ENCODE measurements around the gene ZNF579. TPM values are rescaled to one million over a fixed set of nuclear protein-coding genes. Genes with fewer than 3 reads are reported as not detected.

ZNF579 gene
- total and polyA plus RNA-seq, 10 of the 15 experiments (the other 5 are each of a cell fraction or from before 2014, with no cell fraction given), result 0.11 to 11.7 (median 1.5) TPM

- 98% methylated on average over 13 of the region's 27 CpGs for WGBS (ENCODE audit: insufficient coverage, insufficient replicate concordance, low lambda C conversion rate, missing lambda C conversion rate)
- ChIA-PET POLR2A (no interaction called here), RAD21 (ENCODE audit: unreplicated experiment) (no interaction called here), CTCF (no interaction called here), SMC1A (ENCODE audit: uncharacterized antibody, unreplicated experiment) (no interaction called here)
- in situ Hi-C loops (cut with MboI) (no loop called here), intact Hi-C loops (cut with micrococcal nuclease; ENCODE audit: unreplicated experiment) (no loop called here)
- Histone ChIP-seq H3K9ac (ENCODE audit: control insufficient read depth, insufficient read depth, low read length) (no peak overlapping the region), H3K36me3 (ENCODE audit: control insufficient read depth in 2 of 2, insufficient read depth in 2 of 2, low read length in 1 of 2) (peaks cover 12 to 16% of the 10 kb centered on the region in 2 experiments), H3K4me3 (no peak overlapping the region), H4K20me1 (ENCODE audit: control insufficient read depth, insufficient read depth) (peaks cover 3% of the 10 kb centered on the region; the same call in 1 of the 2 replicates), H3K9me3 (replicated peaks; ENCODE audit: control insufficient read depth, insufficient read depth, low read length) (peaks cover 2% of the 10 kb centered on the region; the same call in 2 of the 3 replicates), H3K27ac (ENCODE audit: control insufficient read depth, insufficient read depth) (no peak overlapping the region), H3K79me2 (ENCODE audit: control insufficient read depth, insufficient read depth, low read length) (peaks cover 11% of the 10 kb centered on the region), H3K27me3 (replicated peaks in 1 of 2; ENCODE audit: control insufficient read depth in 2 of 2, insufficient read depth in 2 of 2, low read length in 1 of 2) (no peaks in the 10 kb centered on the region), H3K4me2 (ENCODE audit: control insufficient read depth, insufficient read depth) (no peak overlapping the region), H2AFZ (ENCODE audit: control insufficient read depth, low read depth, low read length) (no peak overlapping the region), H3K4me1 (ENCODE audit: control insufficient read depth, insufficient read depth, low read length) (peaks cover 4% of the 10 kb centered on the region)
- DNase-seq (ENCODE audit: low read depth, low spot score) (no peak), ATAC-seq (no peak), FAIRE-seq (no peak)
- TF ChIP-seq ZNF274 (IDR thresholded peaks at IDR 0.05; ENCODE audit: insufficient read depth, insufficient read length), result no peak
- TF ChIP-seq MEF2A (IDR thresholded peaks at IDR 0.05; ENCODE audit: insufficient read depth, low read depth, low read length), result no peak
- no peak for TF ChIP-seq CEBPZ (IDR thresholded peaks at IDR 0.05; ENCODE audit: low read depth, low read length)
- no peak for TF ChIP-seq IRF4 (IDR thresholded peaks at IDR 0.05; ENCODE audit: low read depth, low read length)
- TF ChIP-seq NR2C1 (IDR thresholded peaks at IDR 0.05), result no peak
- no peak for TF ChIP-seq HDAC6 (IDR thresholded peaks at IDR 0.05; ENCODE audit: unreplicated experiment)
- TF ChIP-seq BCL11A (IDR thresholded peaks at IDR 0.05; ENCODE audit: low read depth, low read length), result no peak
- TF ChIP-seq SREBF1 (IDR thresholded peaks at IDR 0.05; ENCODE audit: low read length), result no peak
- TF ChIP-seq YBX1 (IDR thresholded peaks at IDR 0.05), result no peak
- no TSS peak for BruUV-seq (replicated peaks)
These were observed 32.7 kb upstream of the ZNF579 start for GRCh38 chr19:55613396-55613795.
